ENCODE data around the gene IL17RA.
"Not testable (repeated sequence)": the region's sequence is repeated elsewhere in the genome, so short reads cannot be mapped to it uniquely, and the experiment has no call there.

The IL17RA gene

GRCh38 chr22:17120281-17120680, 35.5 kb downstream of the IL17RA start:
- peak; percentile 85 for DNase-seq (ENCODE audit: low read depth, low spot score)

- DNase-seq (ENCODE audit: low read depth, low spot score), result no peak
Observed at GRCh38 chr22:17120711-17121232, 36.0 kb downstream of the IL17RA start.

- peak; percentile 88 for DNase-seq (ENCODE audit: low read depth, low spot score)
Observed at GRCh38 chr22:17121233-17122195, 36.7 kb downstream of the IL17RA start, which contains the start of gene TMEM121B. TMEM121B (minus strand) TSS chr22:17121360; CDS start chr22:17121127, 233 bp downstream.

GRCh38 chr22:17130199-17130598, 45.4 kb downstream of the IL17RA start:
- no peak for DNase-seq (ENCODE audit: low read depth, low spot score)

- peak; percentile 46 for DNase-seq (ENCODE audit: low read depth, low spot score)
Observed at GRCh38 chr22:17131686-17132085, 46.9 kb downstream of the IL17RA start.

GRCh38 chr22:17132112-17132511, 47.3 kb downstream of the IL17RA start:
- no peak for DNase-seq (ENCODE audit: low read depth, low spot score)

- DNase-seq (ENCODE audit: low read depth, low spot score), result no peak
Observed at GRCh38 chr22:17133137-17133536, 48.3 kb downstream of the IL17RA start.

GRCh38 chr22:17135153-17135760, 50.5 kb downstream of the IL17RA start:
- no peak for DNase-seq (ENCODE audit: low read depth, low spot score)

GRCh38 chr22:17137170-17137569, 52.4 kb downstream of the IL17RA start:
- no peak for DNase-seq (ENCODE audit: low read depth, low spot score)

- DNase-seq (ENCODE audit: low read depth, low spot score), result no peak
Observed at GRCh38 chr22:17137861-17138425, 53.1 kb downstream of the IL17RA start.

- no peak for DNase-seq (ENCODE audit: low read depth, low spot score)
Observed at GRCh38 chr22:17138513-17138912, 53.7 kb downstream of the IL17RA start.

GRCh38 chr22:17140022-17140421, 55.2 kb downstream of the IL17RA start:
- DNase-seq (ENCODE audit: low read depth, low spot score), result peak; percentile 58

- DNase-seq (ENCODE audit: low read depth, low spot score), result no peak
Observed at GRCh38 chr22:17140826-17141766, 56.3 kb downstream of the IL17RA start.

- no peak for DNase-seq (ENCODE audit: low read depth, low spot score)
Observed at GRCh38 chr22:17143101-17143500, 58.3 kb downstream of the IL17RA start.

GRCh38 chr22:17143826-17144225, 59.0 kb downstream of the IL17RA start:
- DNase-seq (ENCODE audit: low read depth, low spot score), result no peak

- DNase-seq (ENCODE audit: low read depth, low spot score), result no peak
Observed at GRCh38 chr22:17145021-17145680, 60.4 kb downstream of the IL17RA start.

- DNase-seq (ENCODE audit: low read depth, low spot score), result not testable (repeated sequence)
Observed at GRCh38 chr22:17147458-17147857, 62.7 kb downstream of the IL17RA start.

- DNase-seq (ENCODE audit: low read depth, low spot score), result no peak
Observed at GRCh38 chr22:17149076-17149815, 64.4 kb downstream of the IL17RA start.

GRCh38 chr22:17152340-17152739, 67.5 kb downstream of the IL17RA start:
- no peak for DNase-seq (ENCODE audit: low read depth, low spot score)

- DNase-seq (ENCODE audit: low read depth, low spot score), result no peak
Observed at GRCh38 chr22:17152971-17153370, 68.2 kb downstream of the IL17RA start.

Measured in ELF-1 (cell line).